Right renal pelvis (tissue), 4 donors: Measurements from ENCODE around the gene SELENOI. TPM values are rescaled to one million over a fixed set of nuclear protein-coding genes. Genes with fewer than 3 reads are reported as not detected.

Experiments used
- DNase-seq, 4 donors: peaks; one replicate each; pipeline ENCODE4 v3.0.0-alpha.2; 2013; ENCODE audit warnings: low read depth in 4 of 4, low spot score in 3 of 4, missing footprints in 1 of 4
- polyA plus RNA-seq, 4 donors: library from polyadenylated mRNA; unstranded; fragments of 120-200 nt; gene quantifications; one replicate each; pipeline ENCODE4 v1.2.1, GENCODE V29; 2013; ENCODE audit not compliant: insufficient read length in 4 of 4

SELENOI gene
- polyA plus RNA-seq, 4 donors = 21.9 to 25.7 (median 22.8) TPM

GRCh38 chr2:26401739-26402541 is 56.0 kb downstream of the SELENOI start, which contains the start of gene DRC1:
Gene DRC1, plus strand, starts transcription at chr2:26401920. Its CDS starts 70 bp downstream, at chr2:26401990.
- DNase-seq = peak; percentile 70 to 78 (median 76)

DNA sequence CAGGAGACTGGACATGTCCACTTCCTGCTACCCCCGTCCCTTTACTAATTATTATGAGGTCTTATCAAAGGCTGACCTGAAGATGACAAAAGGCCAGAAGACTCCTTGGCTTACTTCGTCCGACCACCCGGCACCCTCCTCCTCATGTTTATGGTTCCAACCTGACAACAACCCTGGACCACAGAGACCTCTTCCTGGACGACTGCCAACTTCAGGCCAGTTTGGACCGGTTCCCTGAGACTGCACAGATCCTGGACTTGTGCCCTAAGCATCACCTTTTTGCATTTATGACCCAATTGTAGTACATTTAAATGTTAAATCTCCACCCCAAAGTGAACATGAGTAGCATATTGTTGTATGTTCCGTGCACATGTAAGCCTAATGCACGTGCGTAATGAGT is 61.6 kb downstream of the SELENOI start:
- DNase-seq = no peak

- no peak for DNase-seq
Observed at GRCh38 chr2:26409785-26410184, 63.8 kb downstream of the SELENOI start.

GRCh38 chr2:26410764-26411243 is 64.9 kb downstream of the SELENOI start:
- no peak for DNase-seq

- DNase-seq = no peak
Observed at GRCh38 chr2:26411419-26411818, 65.5 kb downstream of the SELENOI start.

DNA sequence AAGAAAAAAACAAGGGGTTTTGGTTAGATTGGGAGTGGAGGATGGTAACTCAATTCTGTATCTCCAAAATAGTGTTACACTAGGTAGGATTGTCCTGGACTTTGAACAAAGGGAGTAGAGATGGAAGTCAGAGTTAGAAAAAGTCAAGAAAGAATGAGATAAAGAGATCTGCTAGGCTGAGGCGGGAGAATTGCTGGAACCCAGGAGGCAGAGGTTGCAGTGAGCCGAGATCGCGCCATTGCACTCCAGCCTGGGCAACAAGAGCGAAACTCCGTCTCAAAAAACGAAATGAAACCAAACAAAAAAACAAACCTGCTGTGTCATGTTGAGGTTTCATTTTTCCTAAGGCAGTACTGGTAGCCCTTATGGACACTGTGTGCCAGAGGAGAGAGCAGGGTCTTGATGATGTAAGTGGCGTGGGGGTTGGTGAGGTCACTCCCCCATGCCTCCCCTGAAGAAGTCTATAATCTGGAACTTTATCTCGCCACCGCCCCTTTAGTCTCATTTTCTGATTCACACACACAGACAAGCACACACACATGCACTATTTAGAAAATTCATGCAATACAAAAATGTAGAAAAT is 66.2 kb downstream of the SELENOI start:
- no peak for DNase-seq

- no peak for DNase-seq
Observed at GRCh38 chr2:26414311-26414710, 68.4 kb downstream of the SELENOI start.

DNA sequence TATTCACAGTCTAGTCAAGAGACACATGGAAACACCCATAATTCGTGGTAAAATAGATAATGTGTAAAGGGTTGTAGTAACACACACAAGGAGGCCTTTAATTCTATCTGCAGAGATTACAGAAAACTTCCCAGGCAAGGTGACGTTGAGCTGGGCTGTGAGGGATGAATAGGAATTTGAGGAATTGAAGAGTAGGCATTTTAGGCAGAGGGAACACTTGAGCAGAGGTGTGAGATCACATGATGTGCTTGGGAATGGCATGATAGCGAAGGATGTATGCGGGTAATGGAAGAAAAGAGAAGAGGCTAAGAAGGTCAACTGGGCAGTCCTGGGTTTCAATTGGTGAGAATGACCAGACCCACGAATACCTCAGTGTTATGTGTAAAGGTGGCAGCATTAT is 76.0 kb downstream of the SELENOI start:
- no peak for DNase-seq

GRCh38 chr2:26422947-26423629 is 77.1 kb downstream of the SELENOI start:
- DNase-seq = no peak

- DNase-seq = no peak
Observed at GRCh38 chr2:26423750-26424149, 77.8 kb downstream of the SELENOI start.

DNA sequence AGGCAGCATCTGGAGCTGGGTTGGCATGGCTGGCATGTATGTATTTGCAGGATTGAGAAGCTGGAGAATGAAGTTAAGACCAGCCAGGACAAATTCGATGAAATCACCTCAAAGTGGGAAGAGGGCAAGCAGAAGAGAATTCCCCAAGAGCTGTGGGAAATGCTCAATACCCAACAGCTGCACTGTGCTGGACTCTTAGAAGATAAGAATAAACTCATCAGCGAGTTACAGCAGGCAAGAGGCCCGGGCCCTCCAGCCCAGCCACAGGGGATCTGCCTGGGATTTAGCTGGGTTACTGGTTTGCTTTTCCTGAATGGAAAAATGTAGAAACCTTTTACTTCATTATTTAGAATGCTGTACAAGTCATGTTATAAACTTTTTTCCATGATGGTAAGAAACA is 78.3 kb downstream of the SELENOI start:
- DNase-seq = no peak

DNA sequence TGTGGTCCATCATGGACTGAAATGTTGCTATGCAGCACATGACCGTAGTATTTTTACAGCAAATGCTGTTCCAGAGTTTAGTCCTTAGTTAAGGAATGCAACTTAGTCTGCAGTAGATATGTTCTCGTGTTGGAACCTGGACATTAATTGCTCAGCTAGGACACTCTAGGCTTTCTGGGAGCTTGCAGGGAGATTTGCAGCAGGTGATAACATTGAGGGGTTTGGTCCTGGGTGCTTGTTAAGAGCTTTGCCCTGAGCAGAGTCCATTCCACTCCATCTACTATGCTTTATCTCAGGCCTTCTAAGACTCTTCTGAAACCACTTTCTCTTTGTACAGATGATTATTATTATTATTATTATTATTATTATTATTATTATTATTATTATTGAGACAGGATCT is 82.9 kb downstream of the SELENOI start:
- DNase-seq = no peak

DNA sequence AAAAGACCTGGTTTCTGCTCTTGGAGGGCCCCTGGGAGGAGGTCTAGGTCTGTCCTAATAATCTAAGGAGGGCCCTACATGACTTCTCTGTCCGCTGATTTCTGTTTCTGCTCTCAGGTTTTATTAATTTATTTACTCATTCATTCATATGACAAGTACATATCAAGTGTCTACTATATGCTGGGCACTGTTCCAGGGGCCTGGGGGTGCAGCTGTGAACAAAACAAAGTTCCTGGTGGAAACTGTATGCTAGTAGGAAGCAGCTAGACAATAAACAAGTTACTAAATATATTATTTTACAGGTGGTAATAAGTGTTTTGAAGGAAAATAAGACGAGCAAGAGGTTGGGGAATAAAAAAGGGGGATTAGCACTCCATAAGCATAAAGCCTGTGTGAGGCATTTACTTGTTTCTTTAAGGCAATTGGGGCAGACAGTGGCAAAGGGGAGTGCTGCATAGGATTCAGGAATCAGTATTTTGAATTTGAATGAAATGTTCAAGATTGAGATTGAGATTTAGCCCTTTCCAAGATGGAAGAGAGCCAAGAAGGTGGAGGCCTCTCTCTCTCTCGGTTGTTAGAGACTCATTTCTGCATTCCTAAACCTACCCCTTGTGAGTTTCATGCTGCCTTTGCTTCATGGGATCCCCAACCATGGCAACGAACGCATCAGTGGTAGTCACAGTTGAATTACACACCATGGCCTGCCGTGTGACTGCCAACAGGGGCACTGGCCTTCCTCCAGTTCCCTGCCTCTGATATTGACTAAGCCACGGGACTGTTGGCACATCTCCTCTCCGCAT is 84.0 kb downstream of the SELENOI start:
- DNase-seq = no peak

DNA sequence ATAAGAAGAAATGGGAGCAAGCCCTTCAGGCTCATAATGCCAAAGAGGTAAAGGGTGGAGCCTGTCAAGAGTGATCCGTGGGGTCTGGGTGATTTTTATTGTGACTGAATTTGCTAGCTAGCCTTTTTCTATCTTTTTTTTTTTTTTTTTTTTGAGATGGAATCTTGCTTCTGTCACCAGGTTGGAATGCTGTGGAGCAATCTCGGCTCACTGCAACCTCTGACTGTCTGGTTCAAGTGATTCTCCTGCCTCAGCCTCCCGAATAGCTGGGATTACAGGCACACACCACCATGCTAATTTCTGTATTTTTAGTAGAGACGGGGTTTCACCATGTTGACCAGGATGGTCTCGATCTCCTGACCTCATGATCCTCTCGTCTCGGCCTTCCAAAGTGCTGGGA is 84.9 kb downstream of the SELENOI start:
- DNase-seq = no peak

DNA sequence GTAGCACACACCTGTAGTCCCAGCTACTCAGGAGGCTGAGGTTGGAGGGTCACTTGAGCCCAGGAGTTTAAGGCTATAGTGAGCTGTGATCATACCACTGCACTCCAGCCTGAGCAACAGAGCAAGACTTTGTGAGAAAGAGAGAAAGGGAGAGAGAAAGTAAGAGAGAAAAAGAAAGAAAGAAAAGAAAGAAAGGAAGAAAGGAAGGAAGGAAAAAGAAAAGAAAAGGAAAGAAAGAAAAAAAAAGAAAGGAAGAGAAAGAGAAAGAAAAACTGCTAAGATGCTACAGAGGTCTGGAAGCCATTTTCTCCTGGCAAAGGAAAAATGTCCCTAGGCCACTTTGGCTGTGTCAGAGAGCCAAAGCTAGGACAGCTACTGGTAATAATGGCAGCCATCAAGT is 86.4 kb downstream of the SELENOI start:
- no peak for DNase-seq

GRCh38 chr2:26432859-26433258 is 86.9 kb downstream of the SELENOI start:
- DNase-seq = no peak

DNA sequence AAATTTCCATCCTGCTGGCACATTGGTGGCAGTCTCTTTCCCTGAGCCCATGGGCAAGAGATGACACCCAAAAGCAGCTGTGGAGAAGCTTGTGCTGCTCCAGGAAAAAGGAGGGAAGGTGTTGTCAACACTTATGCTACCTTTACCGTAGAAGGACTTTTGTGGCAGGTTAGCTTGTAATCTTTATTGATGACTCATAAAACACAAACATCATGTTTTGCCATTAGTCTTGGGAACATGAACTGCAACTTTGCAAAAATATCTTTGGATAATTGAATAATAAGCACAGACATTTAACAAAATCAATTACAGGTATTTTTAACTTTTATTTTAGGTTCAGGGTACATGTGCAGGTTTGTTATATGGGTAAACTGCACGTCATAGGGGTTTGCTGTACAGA is 89.2 kb downstream of the SELENOI start:
- no peak for DNase-seq

DNA sequence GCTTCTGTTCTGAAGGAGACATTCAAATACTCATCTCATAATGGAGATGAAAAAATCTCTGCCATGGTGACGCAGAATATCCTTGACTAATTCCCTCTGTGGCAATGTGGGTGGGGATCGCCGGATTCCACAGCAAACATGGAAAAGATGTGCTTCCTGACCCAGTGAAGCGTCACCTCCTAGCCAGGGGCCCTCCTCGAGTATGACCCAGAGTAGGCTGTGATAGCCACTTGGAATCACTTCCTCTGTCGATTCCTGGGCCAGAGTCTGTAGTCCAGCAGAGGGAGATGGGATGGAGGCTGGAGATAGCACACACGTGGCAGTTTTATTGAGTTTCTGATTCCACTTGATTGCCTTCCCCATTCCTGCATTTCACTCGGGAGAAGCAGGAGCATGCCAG is 92.6 kb downstream of the SELENOI start:
- DNase-seq = no peak

DNA sequence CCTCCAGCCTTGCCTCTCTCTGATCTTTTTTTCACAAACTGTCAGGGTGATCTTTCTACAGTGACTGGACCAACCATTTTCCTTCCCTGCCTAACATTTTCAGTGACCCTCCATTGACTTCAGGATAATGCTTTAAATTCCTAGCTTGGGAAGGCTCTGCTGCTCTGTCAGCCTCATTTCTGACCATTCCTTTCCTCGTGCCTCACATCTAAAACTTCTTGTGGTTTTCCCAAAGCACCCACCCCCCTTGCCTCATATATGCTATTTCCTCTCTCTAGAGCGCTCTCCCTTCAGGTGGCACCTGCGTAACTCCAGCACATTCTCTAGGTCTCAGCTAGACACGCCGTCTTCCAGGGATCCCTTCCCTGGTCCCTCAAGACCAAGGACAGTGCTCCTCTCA is 93.0 kb downstream of the SELENOI start:
- DNase-seq = no peak

- no peak for DNase-seq
Observed at GRCh38 chr2:26442301-26442700, 96.4 kb downstream of the SELENOI start.

DNA sequence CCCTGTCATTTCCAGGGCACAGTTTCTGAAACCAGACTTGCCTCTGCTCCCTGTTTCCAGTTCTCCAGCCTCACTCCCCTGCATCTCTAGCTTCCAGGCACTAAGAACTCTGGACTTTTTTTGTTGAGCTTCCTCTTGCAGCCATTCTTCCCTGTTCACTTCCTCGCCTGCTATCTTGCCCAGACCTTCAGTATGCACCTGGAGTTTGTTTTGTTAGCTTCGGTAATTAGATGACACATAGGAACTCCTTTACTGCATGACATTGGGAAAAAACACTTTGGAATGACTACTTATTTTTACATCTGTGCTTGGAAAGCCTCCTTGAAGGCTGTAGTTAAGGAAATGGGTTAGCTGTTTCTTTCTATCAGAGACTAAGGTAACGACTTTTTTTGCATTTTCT is 96.8 kb downstream of the SELENOI start:
- no peak for DNase-seq
